HG02610 (cell line): ENCODE measurements around the gene ABCG4.
"Not testable (repeated sequence)": the region's sequence is repeated elsewhere in the genome, so short reads cannot be mapped to it uniquely, and the experiment has no call there.

Experiments used
- ATAC-seq: cut with Tn5 transposase; IDR thresholded peaks from one replicate; pipeline ENCODE4 v1.9.1; 2021; ENCODE audit warnings: mild to moderate bottlenecking, moderate library complexity; ENCODE audit not compliant: unreplicated experiment

Gene ABCG4

GRCh38 chr11:119149018-119149785 lies at the start of gene ABCG4:
Gene ABCG4 (plus strand): TSS chr11:119149052. CDS start chr11:119149966, 914 bp downstream.
- no peak for ATAC-seq

GRCh38 chr11:119099711-119100110 lies 49.1 kb upstream of the ABCG4 start:
- ATAC-seq, result no peak

- no peak for ATAC-seq
These were observed 48.4 kb upstream of the ABCG4 start for GRCh38 chr11:119100246-119100970.

GRCh38 chr11:119100994-119101758 lies 47.7 kb upstream of the ABCG4 start:
- peak; percentile 19 for ATAC-seq

GRCh38 chr11:119101759-119102423 lies 47.0 kb upstream of the ABCG4 start, which contains the start of gene DPAGT1:
Gene DPAGT1 (minus strand): TSS chr11:119101853. CDS start chr11:119101655, 198 bp downstream.
- ATAC-seq, result peak; percentile 82

- not testable (repeated sequence) for ATAC-seq
These were observed 45.6 kb upstream of the ABCG4 start for GRCh38 chr11:119103161-119103664.

GRCh38 chr11:119103793-119104192 lies 45.1 kb upstream of the ABCG4 start:
- ATAC-seq, result no peak

- peak; percentile 77 for ATAC-seq
These were observed 42.0 kb upstream of the ABCG4 start, which contains the start of gene C2CD2L for GRCh38 chr11:119106564-119107537. Gene C2CD2L (plus strand): TSS chr11:119107344. CDS start chr11:119107742, 398 bp downstream.

GRCh38 chr11:119107538-119108145 lies 41.2 kb upstream of the ABCG4 start:
- ATAC-seq, result peak; percentile 14

- ATAC-seq, result no peak
These were observed 40.6 kb upstream of the ABCG4 start for GRCh38 chr11:119108146-119108856.

GRCh38 chr11:119108857-119109221 lies 40.0 kb upstream of the ABCG4 start:
- no peak for ATAC-seq

GRCh38 chr11:119109843-119110242 lies 39.0 kb upstream of the ABCG4 start:
- ATAC-seq, result no peak

- no peak for ATAC-seq
These were observed 38.4 kb upstream of the ABCG4 start for GRCh38 chr11:119110439-119110838.

GRCh38 chr11:119111361-119111925 lies 37.4 kb upstream of the ABCG4 start:
- no peak for ATAC-seq

GRCh38 chr11:119112314-119113020 lies 36.4 kb upstream of the ABCG4 start:
- no peak for ATAC-seq

- ATAC-seq, result no peak
These were observed 35.1 kb upstream of the ABCG4 start for GRCh38 chr11:119113716-119114115.

GRCh38 chr11:119114351-119114750 lies 34.5 kb upstream of the ABCG4 start:
- no peak for ATAC-seq
